GM19468 (cell line): ENCODE measurements around the gene ACTG2.
"Not testable (repeated sequence)": the region's sequence is repeated elsewhere in the genome, so short reads cannot be mapped to it uniquely, and the experiment has no call there.

Experiments
- ATAC-seq: cut with Tn5 transposase; IDR thresholded peaks from one replicate; pipeline ENCODE4 v1.9.1; 2021; ENCODE audit warnings: mild to moderate bottlenecking, moderate library complexity, moderate number of reproducible peaks; ENCODE audit not compliant: unreplicated experiment; ENCODE audit errors: extremely low read depth

ACTG2 gene

GRCh38 chr2:73892631-73893329, at the start of gene ACTG2:
Gene ACTG2, plus strand, starts transcription at chr2:73893008. Its CDS starts 8,304 bp downstream, at chr2:73901312.
- no peak for ATAC-seq

GRCh38 chr2:73844087-73844486, 48.7 kb upstream of the ACTG2 start:
- ATAC-seq: no peak

GRCh38 chr2:73850009-73850408, 42.8 kb upstream of the ACTG2 start:
- no peak for ATAC-seq

GRCh38 chr2:73851274-73851673, 41.5 kb upstream of the ACTG2 start:
- no peak for ATAC-seq

GRCh38 chr2:73852020-73852419, 40.8 kb upstream of the ACTG2 start:
- no peak for ATAC-seq

GRCh38 chr2:73855526-73855925, 37.3 kb upstream of the ACTG2 start:
- ATAC-seq: no peak

- ATAC-seq: no peak
Observed at GRCh38 chr2:73856214-73856613, 36.6 kb upstream of the ACTG2 start.

- no peak for ATAC-seq
Observed at GRCh38 chr2:73859721-73860586, 32.9 kb upstream of the ACTG2 start.

- no peak for ATAC-seq
Observed at GRCh38 chr2:73862987-73863386, 29.8 kb upstream of the ACTG2 start.

- ATAC-seq: no peak
Observed at GRCh38 chr2:73868204-73868978, 24.4 kb upstream of the ACTG2 start.

- no peak for ATAC-seq
Observed at GRCh38 chr2:73870084-73870483, 22.7 kb upstream of the ACTG2 start.

- ATAC-seq: no peak
Observed at GRCh38 chr2:73877071-73877802, 15.6 kb upstream of the ACTG2 start.

GRCh38 chr2:73877984-73878383, 14.8 kb upstream of the ACTG2 start:
- ATAC-seq: not testable (repeated sequence)

- no peak for ATAC-seq
Observed at GRCh38 chr2:73885406-73885805, 7.4 kb upstream of the ACTG2 start.

GRCh38 chr2:73886357-73886756, 6.5 kb upstream of the ACTG2 start:
- ATAC-seq: no peak

GRCh38 chr2:73887596-73888353, 5.0 kb upstream of the ACTG2 start:
- not testable (repeated sequence) for ATAC-seq

- ATAC-seq: no peak
Observed at GRCh38 chr2:73888388-73888787, 4.4 kb upstream of the ACTG2 start.

- no peak for ATAC-seq
Observed at GRCh38 chr2:73889206-73889605, 3.6 kb upstream of the ACTG2 start.

- ATAC-seq: no peak
Observed at GRCh38 chr2:73890301-73891092, 2.3 kb upstream of the ACTG2 start.
